ENCODE measurements around the gene VTA1. TPM values are rescaled to one million over a fixed set of nuclear protein-coding genes. Genes with fewer than 3 reads are reported as not detected.
A peak's percentile ranks its signal among the peaks of the same experiment; 100 is the strongest.
"Not testable (repeated sequence)": the region's sequence is repeated elsewhere in the genome, so short reads cannot be mapped to it uniquely, and the experiment has no call there.

Gene VTA1
- total RNA-seq, 1 experiment from 2014 or later, result 58.1 TPM

- Histone ChIP-seq H3K27me3 (ENCODE audit: control insufficient read depth, insufficient read depth, low read length) (no peaks in the 10 kb centered on the region), H3K36me3 (replicated peaks; ENCODE audit: control insufficient read depth, insufficient read depth, low read length) (no peaks in the 10 kb centered on the region)
These were observed 8.0 kb downstream of the VTA1 start for GRCh38 chr6:142155091-142155490.

GRCh38 chr6:142155895-142156757, 9.1 kb downstream of the VTA1 start:
- Histone ChIP-seq H3K27me3 (ENCODE audit: control insufficient read depth, insufficient read depth, low read length) (no peaks in the 10 kb centered on the region), H3K4me3 (ENCODE audit: insufficient read depth, low read depth, low read length) (no peak overlapping the region), H3K36me3 (replicated peaks; ENCODE audit: control insufficient read depth, insufficient read depth, low read length) (no peaks in the 10 kb centered on the region)
- DNase-seq, result peak; percentile 5

More at GRCh38 chr6:142155091-142155490, 8.0 kb downstream of the VTA1 start:
- DNase-seq, result no peak
- H3K4me3 ChIP-seq (ENCODE audit: insufficient read depth, low read depth, low read length), result no peak overlapping the region

GRCh38 chr6:142156758-142157068, 9.7 kb downstream of the VTA1 start:
- not testable (repeated sequence) for H3K27me3 ChIP-seq (ENCODE audit: control insufficient read depth, insufficient read depth, low read length); DNase-seq; H3K4me3 ChIP-seq (ENCODE audit: insufficient read depth, low read depth, low read length); H3K36me3 ChIP-seq (replicated peaks; ENCODE audit: control insufficient read depth, insufficient read depth, low read length)

DNA sequence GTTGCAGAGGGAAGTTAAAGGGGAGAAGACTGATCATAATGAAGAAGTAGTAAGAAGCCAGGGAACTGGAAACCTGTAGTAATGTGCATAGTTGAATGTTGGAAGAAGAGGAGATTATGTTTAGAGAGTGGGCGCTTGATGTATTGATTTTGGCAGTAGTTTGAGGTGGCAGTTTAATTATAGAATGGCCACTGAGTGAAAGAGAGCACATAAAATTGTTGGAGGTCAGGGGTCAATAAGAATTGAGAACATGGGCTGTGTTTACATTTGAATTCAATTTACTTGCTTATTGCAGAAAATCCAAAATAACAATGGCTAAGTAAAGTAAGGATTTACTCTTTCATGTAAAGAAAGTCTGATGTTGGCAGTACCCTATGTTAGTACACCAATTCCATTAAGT, 15.7 kb downstream of the VTA1 start:
- Histone ChIP-seq H3K4me3 (ENCODE audit: insufficient read depth, low read depth, low read length) (no peak overlapping the region), H3K27me3 (ENCODE audit: control insufficient read depth, insufficient read depth, low read length) (no peaks in the 10 kb centered on the region), H3K36me3 (replicated peaks; ENCODE audit: control insufficient read depth, insufficient read depth, low read length) (peaks cover 3% of the 10 kb centered on the region)
- DNase-seq, result no peak

GRCh38 chr6:142165227-142165626, 18.2 kb downstream of the VTA1 start:
- no peaks in the 10 kb centered on the region for H3K27me3 ChIP-seq (ENCODE audit: control insufficient read depth, insufficient read depth, low read length)
- no peak for DNase-seq

GRCh38 chr6:142167071-142167470, 20.0 kb downstream of the VTA1 start:
- no peak for DNase-seq
- Histone ChIP-seq H3K36me3 (replicated peaks; ENCODE audit: control insufficient read depth, insufficient read depth, low read length) (peaks cover 3% of the 10 kb centered on the region), H3K27me3 (ENCODE audit: control insufficient read depth, insufficient read depth, low read length) (no peaks in the 10 kb centered on the region), H3K4me3 (ENCODE audit: insufficient read depth, low read depth, low read length) (no peak overlapping the region)

More at GRCh38 chr6:142165227-142165626, 18.2 kb downstream of the VTA1 start:
- H3K36me3 ChIP-seq (replicated peaks; ENCODE audit: control insufficient read depth, insufficient read depth, low read length), result peaks cover 3% of the 10 kb centered on the region
- no peak overlapping the region for H3K4me3 ChIP-seq (ENCODE audit: insufficient read depth, low read depth, low read length)

GRCh38 chr6:142167486-142167885, 20.4 kb downstream of the VTA1 start:
- DNase-seq, result no peak
- Histone ChIP-seq H3K4me3 (ENCODE audit: insufficient read depth, low read depth, low read length) (no peak overlapping the region), H3K36me3 (replicated peaks; ENCODE audit: control insufficient read depth, insufficient read depth, low read length) (peaks cover 3% of the 10 kb centered on the region), H3K27me3 (ENCODE audit: control insufficient read depth, insufficient read depth, low read length) (no peaks in the 10 kb centered on the region)

DNA sequence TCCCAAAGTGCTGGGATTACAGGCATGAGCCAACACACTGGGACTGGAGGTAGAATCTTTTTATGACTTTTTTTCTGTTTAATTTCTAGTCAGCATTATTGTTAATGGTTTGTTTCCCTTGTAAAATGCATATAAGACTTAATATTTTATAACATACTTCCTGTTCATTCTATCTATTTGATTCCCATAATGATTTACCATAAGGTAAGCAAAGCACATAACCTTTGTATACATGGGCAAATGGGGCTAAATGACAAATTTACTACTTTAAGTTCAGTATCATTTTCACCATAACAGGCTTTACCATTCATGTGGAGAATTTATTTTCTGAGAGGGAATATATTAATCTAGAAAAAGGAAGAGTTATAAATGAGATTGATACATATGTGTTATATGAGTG, 24.3 kb downstream of the VTA1 start:
- Histone ChIP-seq H3K27me3 (ENCODE audit: control insufficient read depth, insufficient read depth, low read length) (no peaks in the 10 kb centered on the region), H3K36me3 (replicated peaks; ENCODE audit: control insufficient read depth, insufficient read depth, low read length) (peaks cover 3% of the 10 kb centered on the region), H3K4me3 (ENCODE audit: insufficient read depth, low read depth, low read length) (no peak overlapping the region)
- DNase-seq, result no peak

DNA sequence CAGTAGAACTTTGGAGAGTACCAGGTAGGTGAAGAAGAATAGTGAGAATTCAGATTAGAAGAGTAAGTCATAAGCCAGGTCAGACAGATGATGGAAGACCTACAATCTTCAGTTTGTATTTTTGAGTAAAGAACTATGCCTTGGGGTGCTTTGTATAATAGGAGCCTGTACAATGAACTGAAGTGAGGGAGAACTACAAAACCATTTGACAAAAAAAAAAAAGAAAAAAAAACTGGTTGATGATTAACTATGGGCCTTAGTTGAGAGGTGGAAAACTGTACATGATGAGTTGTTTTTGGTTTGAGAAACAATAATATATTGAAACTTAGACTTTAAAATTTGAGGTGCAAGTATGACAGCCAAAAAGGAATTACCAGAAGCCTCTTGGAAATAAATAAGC, 25.7 kb downstream of the VTA1 start:
- Histone ChIP-seq H3K36me3 (replicated peaks; ENCODE audit: control insufficient read depth, insufficient read depth, low read length) (no peaks in the 10 kb centered on the region; the same call in none of the 2 replicates), H3K27me3 (ENCODE audit: control insufficient read depth, insufficient read depth, low read length) (no peaks in the 10 kb centered on the region), H3K4me3 (ENCODE audit: insufficient read depth, low read depth, low read length) (no peak overlapping the region)
- no peak for DNase-seq

DNA sequence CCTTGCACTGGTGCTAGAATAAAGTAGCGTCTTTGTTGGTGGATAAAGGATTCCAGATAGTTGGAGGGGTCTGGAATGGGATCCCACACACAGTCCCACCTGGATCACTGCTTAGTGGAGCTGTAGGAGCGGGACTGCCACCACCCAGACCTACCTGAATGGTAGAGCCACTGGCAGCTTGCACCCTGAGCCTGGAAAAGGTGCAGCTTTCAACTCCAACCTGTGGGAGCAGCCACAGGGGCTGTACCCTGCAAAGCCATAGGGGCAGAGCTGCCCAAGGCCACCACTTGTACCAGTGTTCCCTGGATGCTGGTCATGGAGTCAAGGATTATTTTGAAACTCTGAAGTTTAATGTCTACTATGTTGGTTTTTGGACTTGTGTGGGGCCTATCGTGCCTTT, 26.9 kb downstream of the VTA1 start:
- no peak for DNase-seq
- Histone ChIP-seq H3K36me3 (replicated peaks; ENCODE audit: control insufficient read depth, insufficient read depth, low read length) (no peaks in the 10 kb centered on the region; the same call in none of the 2 replicates), H3K27me3 (ENCODE audit: control insufficient read depth, insufficient read depth, low read length) (no peaks in the 10 kb centered on the region), H3K4me3 (ENCODE audit: insufficient read depth, low read depth, low read length) (no peak overlapping the region)

DNA sequence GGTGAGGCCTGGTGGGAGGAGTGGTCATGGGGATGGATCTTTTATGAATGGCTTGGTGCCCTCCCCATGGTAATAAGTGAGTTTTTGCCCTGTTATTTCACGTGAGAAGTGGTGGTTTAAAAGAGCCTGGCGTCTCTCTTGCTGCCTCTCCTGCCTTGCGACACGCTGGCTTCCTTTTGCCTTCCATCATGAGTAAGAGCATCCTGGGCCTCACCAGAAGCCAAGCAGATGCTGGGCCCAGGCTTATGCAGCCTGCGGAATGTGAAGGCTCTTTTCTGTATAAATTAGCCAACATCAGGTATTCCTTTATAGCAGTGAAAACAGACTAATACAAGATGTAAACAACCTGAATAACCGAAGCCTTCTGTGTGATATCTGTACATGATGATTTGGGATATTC, 27.6 kb downstream of the VTA1 start:
- no peaks in the 10 kb centered on the region; the same call in none of the 2 replicates for H3K36me3 ChIP-seq (replicated peaks; ENCODE audit: control insufficient read depth, insufficient read depth, low read length)
- no peak for DNase-seq
- H3K27me3 ChIP-seq (ENCODE audit: control insufficient read depth, insufficient read depth, low read length), result no peaks in the 10 kb centered on the region
- H3K4me3 ChIP-seq (ENCODE audit: insufficient read depth, low read depth, low read length), result no peak overlapping the region

DNA sequence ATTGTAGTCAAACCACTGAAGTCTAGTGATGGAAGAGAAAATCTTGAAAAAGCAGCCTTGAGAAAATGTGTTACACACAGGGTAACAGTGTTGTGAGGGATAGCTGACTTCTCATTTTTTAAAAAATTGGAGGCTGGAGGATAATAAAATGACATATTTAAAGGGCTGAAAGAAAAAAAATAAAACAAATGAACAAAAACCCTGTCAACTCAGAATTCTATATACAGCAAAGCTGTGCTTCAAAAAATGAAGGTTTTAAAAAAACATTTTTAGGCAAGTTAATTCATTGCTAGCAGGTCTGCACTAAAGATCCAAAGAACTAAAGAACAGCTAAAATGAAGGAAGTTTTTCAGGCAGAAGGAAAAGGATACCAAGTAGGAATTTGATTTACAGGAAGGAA, 31.1 kb downstream of the VTA1 start:
- no peak overlapping the region for H3K4me3 ChIP-seq (ENCODE audit: insufficient read depth, low read depth, low read length)
- H3K27me3 ChIP-seq (ENCODE audit: control insufficient read depth, insufficient read depth, low read length), result no peaks in the 10 kb centered on the region
- H3K36me3 ChIP-seq (replicated peaks; ENCODE audit: control insufficient read depth, insufficient read depth, low read length), result no peaks in the 10 kb centered on the region; the same call in 1 of the 2 replicates
- no peak for DNase-seq

DNA sequence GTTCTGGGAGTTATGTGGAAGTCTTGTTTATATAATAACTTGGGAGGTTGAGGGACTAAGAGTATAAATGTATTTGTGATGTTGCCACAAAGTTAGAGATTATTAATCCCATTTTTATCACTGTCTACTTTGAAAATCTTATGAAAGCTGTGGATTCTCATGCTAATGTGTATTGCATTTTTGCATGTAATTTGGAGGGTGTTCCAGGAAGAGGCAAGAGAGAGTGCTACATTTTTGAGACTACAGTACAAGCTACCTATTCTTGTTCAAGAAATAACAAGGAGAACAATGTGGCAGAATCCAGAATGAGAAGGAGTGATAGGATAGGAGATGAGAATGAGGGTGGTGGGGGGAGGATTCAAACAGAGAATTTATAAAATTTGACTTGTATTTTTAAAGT, 34.9 kb downstream of the VTA1 start:
- no peaks in the 10 kb centered on the region for H3K27me3 ChIP-seq (ENCODE audit: control insufficient read depth, insufficient read depth, low read length)
- no peak for DNase-seq
- H3K4me3 ChIP-seq (ENCODE audit: insufficient read depth, low read depth, low read length), result no peak overlapping the region
- H3K36me3 ChIP-seq (replicated peaks; ENCODE audit: control insufficient read depth, insufficient read depth, low read length), result no peaks in the 10 kb centered on the region

GRCh38 chr6:142183351-142183750, 36.3 kb downstream of the VTA1 start:
- no peak for DNase-seq
- Histone ChIP-seq H3K36me3 (replicated peaks; ENCODE audit: control insufficient read depth, insufficient read depth, low read length) (no peaks in the 10 kb centered on the region), H3K4me3 (ENCODE audit: insufficient read depth, low read depth, low read length) (no peak overlapping the region), H3K27me3 (ENCODE audit: control insufficient read depth, insufficient read depth, low read length) (no peaks in the 10 kb centered on the region)

DNA sequence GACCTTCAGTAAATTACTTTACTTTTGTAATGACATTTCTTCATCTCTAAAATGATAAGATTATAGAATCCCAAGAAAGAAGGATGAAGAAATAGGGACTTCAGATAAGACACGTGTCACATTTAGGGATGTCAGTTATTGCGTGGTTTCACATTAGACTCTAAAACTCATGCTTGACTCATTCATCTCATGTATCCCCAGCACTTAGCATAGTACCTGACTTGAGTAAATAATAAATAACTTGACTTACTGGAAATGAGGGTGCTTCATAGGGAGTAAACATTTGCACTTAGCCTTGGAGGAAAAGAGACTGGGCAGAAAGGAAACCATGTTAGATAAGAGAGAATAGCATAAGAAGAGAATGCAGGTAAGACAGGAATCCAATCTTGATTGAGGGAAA, 37.2 kb downstream of the VTA1 start:
- H3K27me3 ChIP-seq (ENCODE audit: control insufficient read depth, insufficient read depth, low read length), result no peaks in the 10 kb centered on the region
- no peaks in the 10 kb centered on the region for H3K36me3 ChIP-seq (replicated peaks; ENCODE audit: control insufficient read depth, insufficient read depth, low read length)
- no peak overlapping the region for H3K4me3 ChIP-seq (ENCODE audit: insufficient read depth, low read depth, low read length)
- DNase-seq, result no peak

All from H7 (cell line).